HepG2 (cell line): ENCODE results near the gene GAREM1. TPM values are rescaled to one million over a fixed set of nuclear protein-coding genes. Genes with fewer than 3 reads are reported as not detected.

Experiments
- ATAC-seq: fragments of 200-7000 bp; cut with Tn5 transposase; 3 replicates; pipeline ENCODE4 v1.9.1; 2020; ENCODE audit warnings: mild to moderate bottlenecking, moderate library complexity
- BruUV-seq: library from RNA; stranded (reverse); fragments of 400-500 nt; replicated peaks from 2 replicates; lab custom pipeline; 2021; lab: Mats Ljungman, UMichigan
- CTCF ChIA-PET: fragments of 300-600 bp; formaldehyde crosslinking; extraction: SDS; loops from one replicate; lab custom pipeline; 2021; ENCODE audit warnings: low total read pairs, inconsistent platforms, low intra/inter-chr PET ratio; lab: Yijun Ruan, JAX
- POLR2A ChIA-PET: fragments of 350-600 bp; sonication (Branson Sonifier 250); formaldehyde crosslinking; loops from one replicate; lab custom pipeline; 2020; ENCODE audit warnings: antibody characterized with exemption, inconsistent platforms; lab: Yijun Ruan, JAX
- DNase-seq: peaks from one replicate; pipeline ENCODE4 v3.0.0-alpha.2; 2015; ENCODE audit warnings: low spot score
- FAIRE-seq: peaks from 3 replicates; lab custom pipeline; 2011; peaks lifted over from hg19 to GRCh38; lab: Jason Lieb, UNC
- H2AFZ ChIP-seq: one replicate; pipeline ENCODE4 v1.6.1; 2011; ENCODE audit warnings: low read length, inconsistent platforms
- H3K27ac ChIP-seq: fragments of 300-600 bp; 3 replicates; pipeline ENCODE4 v1.8.0; 2011; ENCODE audit warnings: mixed run types, mild to moderate bottlenecking, mixed read lengths, low read length, inconsistent platforms; ENCODE audit not compliant: insufficient read depth; ENCODE audit errors: extremely low read length
- H3K27me3 ChIP-seq, 2 experiments: fragments of 200-600 bp in 1 of 2; 2 replicates in 1 of 2; 3 replicates in 1 of 2; pipeline versions ENCODE4 v1.6.0 to v1.8.0; 2011; ENCODE audit warnings: low read length in 2 of 2, mild to moderate bottlenecking in 2 of 2, moderate library complexity in 2 of 2, inconsistent platforms in 1 of 2; ENCODE audit not compliant: insufficient read depth in 2 of 2, control insufficient read depth in 1 of 2
- H3K36me3 ChIP-seq, 2 experiments: fragments of 200-600 bp in 1 of 2; replicated peaks in 1 of 2; 2 replicates in 1 of 2; 3 replicates in 1 of 2; pipeline versions ENCODE4 v1.5.1 to v1.8.0; 2011; ENCODE audit warnings: low read length in 2 of 2, inconsistent platforms in 1 of 2; ENCODE audit not compliant: insufficient read depth in 2 of 2, control insufficient read depth in 1 of 2
- H3K4me1 ChIP-seq: 2 replicates; pipeline ENCODE4 v1.5.1; 2012; ENCODE audit warnings: low read length, inconsistent platforms; ENCODE audit not compliant: insufficient read depth
- H3K4me2 ChIP-seq: 2 replicates; pipeline ENCODE4 v1.6.0; 2011; ENCODE audit warnings: low read depth, low read length, inconsistent platforms
- H3K4me3 ChIP-seq, 3 experiments: fragments of 200-600 bp in 1 of 3; sonication (generic), shearing (Covaris generic) in 1 of 3; replicated peaks in 1 of 3; 2 replicates each; pipeline ENCODE4 v1.5.1; 2011 to 2016; ENCODE audit warnings: low read length in 3 of 3, inconsistent platforms in 2 of 3, low read depth in 2 of 3, mild to moderate bottlenecking in 2 of 3, control low read depth in 1 of 3, mixed read lengths in 1 of 3; ENCODE audit not compliant: insufficient read depth in 1 of 3
- H3K79me2 ChIP-seq: one replicate; pipeline ENCODE4 v1.6.1; 2011; ENCODE audit warnings: low read length, inconsistent platforms; ENCODE audit not compliant: insufficient read depth
- H3K9ac ChIP-seq: 2 replicates; pipeline ENCODE4 v1.6.0; 2011; ENCODE audit warnings: mild to moderate bottlenecking, low read depth, low read length, inconsistent platforms; ENCODE audit not compliant: insufficient read depth
- H3K9me3 ChIP-seq: 2 replicates; pipeline ENCODE4 v1.5.1; 2012; ENCODE audit warnings: mild to moderate bottlenecking, low read length
- H4K20me1 ChIP-seq: 2 replicates; pipeline ENCODE4 v1.6.0; 2011; ENCODE audit warnings: inconsistent platforms, mild to moderate bottlenecking, low read length, moderate library complexity; ENCODE audit not compliant: insufficient read depth
- ADNP ChIP-seq: sonication (generic); formaldehyde crosslinking; IDR thresholded peaks from 2 replicates; pipeline ENCODE4 v1.4.0; 2020; ENCODE audit warnings: missing genetic modification reagents
- ATM ChIP-seq: fragments of 450-650 bp; IDR thresholded peaks from 2 replicates; pipeline ENCODE4 v1.7.1; 2017; ENCODE audit warnings: mild to moderate bottlenecking, borderline replicate concordance
- CREB1 ChIP-seq, 2 experiments: fragments of 450-650 bp in 1 of 2; IDR thresholded peaks; 2 replicates each; pipeline ENCODE4 v1.6.1; 2016 to 2017; ENCODE audit warnings: control low read depth in 1 of 2, mild to moderate bottlenecking in 1 of 2, missing compliant biosample characterization in 1 of 2, missing genetic modification characterization in 1 of 2
- HOXA5 ChIP-seq: sonication (generic); formaldehyde crosslinking; IDR thresholded peaks from 2 replicates; pipeline ENCODE4 v1.4.0; 2020; ENCODE audit warnings: missing genetic modification reagents
- IRX3 ChIP-seq: sonication (generic); formaldehyde crosslinking; IDR thresholded peaks from 2 replicates; pipeline ENCODE4 v1.8.1; 2023; ENCODE audit warnings: mild to moderate bottlenecking, low read depth, missing genetic modification reagents, borderline replicate concordance
- KLF9 ChIP-seq: IDR thresholded peaks from 2 replicates; pipeline ENCODE4 v1.6.1; 2016; ENCODE audit warnings: low read depth
- MZF1 ChIP-seq: sonication (generic); formaldehyde crosslinking; IDR thresholded peaks from 2 replicates; pipeline ENCODE4 v1.8.1; 2023; ENCODE audit warnings: mild to moderate bottlenecking, missing genetic modification reagents, borderline replicate concordance
- ZFP36L1 ChIP-seq: sonication (generic); formaldehyde crosslinking; IDR thresholded peaks from 2 replicates; pipeline ENCODE4 v1.8.0; 2022; ENCODE audit warnings: mild to moderate bottlenecking, missing genetic modification reagents, moderate library complexity
- ZNF570 ChIP-seq: sonication (generic); formaldehyde crosslinking; IDR thresholded peaks from 2 replicates; pipeline ENCODE4 v1.4.0; 2020; ENCODE audit warnings: mild to moderate bottlenecking, missing genetic modification reagents, borderline replicate concordance
- ZNF678 ChIP-seq: sonication (generic); formaldehyde crosslinking; IDR thresholded peaks from 2 replicates; pipeline ENCODE4 v1.4.0; 2020; ENCODE audit warnings: mild to moderate bottlenecking, missing genetic modification reagents
- ZSCAN22 ChIP-seq: sonication (generic); formaldehyde crosslinking; IDR thresholded peaks from 2 replicates; pipeline ENCODE4 v1.4.0; 2020; ENCODE audit warnings: mild to moderate bottlenecking, missing genetic modification reagents
- WGBS: methylation state at CpG from one replicate; pipeline ENCODE4 v1.1.6; 2017; ENCODE audit warnings: low lambda C conversion rate; 5-methylcytosine and 5-hydroxymethylcytosine counted together
- in situ Hi-C: cut with HindIII; loops from 2 replicates; pipeline ENCODE4 v1.10.0; 2017; ENCODE audit warnings: low pct_unique_long_range_greater_than_20kb; ENCODE audit not compliant: extremely low pct_ligation_motif_present
- intact Hi-C: fragments of 100-400 bp; cut with micrococcal nuclease; formaldehyde crosslinking; loops from one replicate; pipeline ENCODE4 v1.10.0; 2022; ENCODE audit not compliant: unreplicated experiment
- polyA plus RNA-seq, 8 experiments: library from polyadenylated mRNA; depleted of rRNA in 3 of 8; stranded (reverse) in 7 of 8; unstranded in 1 of 8; fragments of >200 nt; fragmentation: Illumina TruSeq in 4 of 8; extraction: Trizol in 4 of 8; gene quantifications; 2 replicates each; pipeline versions ENCODE4 v1.2.1 to v1.2.3, GENCODE V29; 2011 to 2016; ENCODE audit warnings: low read depth in 4 of 8, missing spikeins in 1 of 8, mixed read lengths in 1 of 8; ENCODE audit not compliant: insufficient read depth in 1 of 8
- total RNA-seq, 5 experiments: library from RNA; depleted of rRNA; stranded (reverse); fragments of >200 nt; fragmentation: Illumina TruSeq; extraction: Trizol; gene quantifications; 2 replicates each; pipeline ENCODE4 v1.2.3, GENCODE V29; 2016; ENCODE audit warnings: low read depth in 1 of 5
- TF ChIP-seq, protein P1 (sequence below): sonication (generic); formaldehyde crosslinking; IDR thresholded peaks from 2 replicates; pipeline ENCODE4 v1.8.0; 2022; ENCODE audit warnings: missing genetic modification reagents, mild to moderate bottlenecking, borderline replicate concordance
- TF ChIP-seq, protein P2 (sequence below): sonication (generic); formaldehyde crosslinking; IDR thresholded peaks from 2 replicates; pipeline ENCODE4 v1.4.0; 2020; ENCODE audit warnings: low read depth, missing genetic modification reagents
- TF ChIP-seq, protein P3 (sequence below): sonication (generic); formaldehyde crosslinking; IDR thresholded peaks from 2 replicates; pipeline ENCODE4 v1.4.0; 2020; ENCODE audit warnings: missing genetic modification reagents, borderline replicate concordance

GAREM1 gene
- total and polyA plus RNA-seq, 2 of the 13 experiments (the other 11 are each of a cell fraction or from before 2014, with no cell fraction given), result 2.5 to 2.9 TPM

DNA sequence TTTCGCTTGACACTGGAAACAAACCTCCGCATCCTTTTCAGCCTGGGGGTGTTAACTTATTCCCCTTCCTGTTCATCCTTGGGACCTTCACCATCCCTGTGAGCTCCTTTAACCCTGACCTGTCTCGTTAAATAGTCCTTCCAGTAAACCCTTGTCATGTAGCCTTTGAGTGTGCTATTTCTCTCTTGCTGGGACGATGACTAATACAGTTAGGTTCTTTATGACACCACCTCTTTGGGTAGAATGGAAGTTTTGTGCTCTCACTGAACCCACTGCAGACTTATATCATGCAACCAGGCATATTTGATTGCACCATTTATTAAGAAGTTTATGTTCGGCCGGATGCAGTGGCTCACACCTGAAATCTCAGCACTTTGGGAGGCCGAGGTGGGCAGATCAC, 40.5 kb upstream of the GAREM1 start (continued):
- no peak for TF ChIP-seq ADNP (CRISPR knock-in tag)
- TF ChIP-seq, protein P1, sequence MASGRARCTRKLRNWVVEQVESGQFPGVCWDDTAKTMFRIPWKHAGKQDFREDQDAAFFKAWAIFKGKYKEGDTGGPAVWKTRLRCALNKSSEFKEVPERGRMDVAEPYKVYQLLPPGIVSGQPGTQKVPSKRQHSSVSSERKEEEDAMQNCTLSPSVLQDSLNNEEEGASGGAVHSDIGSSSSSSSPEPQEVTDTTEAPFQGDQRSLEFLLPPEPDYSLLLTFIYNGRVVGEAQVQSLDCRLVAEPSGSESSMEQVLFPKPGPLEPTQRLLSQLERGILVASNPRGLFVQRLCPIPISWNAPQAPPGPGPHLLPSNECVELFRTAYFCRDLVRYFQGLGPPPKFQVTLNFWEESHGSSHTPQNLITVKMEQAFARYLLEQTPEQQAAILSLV (CRISPR knock-in tag), result no peak
- no peak for TF ChIP-seq ZFP36L1 (CRISPR knock-in tag)
- TF ChIP-seq, all 625 proteins: peak for 0

DNA sequence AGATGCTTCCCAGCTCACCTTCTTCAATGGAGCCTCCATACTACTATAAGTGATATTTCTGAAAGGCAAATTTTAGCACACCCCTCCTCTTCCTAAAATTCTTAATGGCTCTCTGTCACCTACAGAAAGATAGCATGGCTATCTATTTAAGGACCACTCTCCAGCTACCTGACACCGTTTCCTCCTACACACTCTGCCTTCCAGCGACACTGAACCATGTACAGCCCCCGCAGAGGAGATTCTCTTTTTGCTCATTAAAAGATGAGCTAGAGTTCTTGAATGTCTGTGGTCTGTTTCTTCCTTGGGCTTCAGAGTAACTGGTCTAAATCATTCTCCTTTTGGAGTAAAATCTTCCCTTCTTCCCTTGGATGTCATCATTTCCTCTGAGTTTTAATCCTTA, 38.4 kb upstream of the GAREM1 start:
- ATAC-seq, result no peak
- Histone ChIP-seq H3K79me2 (no peaks in the 10 kb centered on the region), H3K9ac (no peak overlapping the region), H3K4me1 (no peaks in the 10 kb centered on the region), H2AFZ (no peak overlapping the region), H3K9me3 (no peaks in the 10 kb centered on the region), H4K20me1 (no peaks in the 10 kb centered on the region), H3K4me2 (no peak overlapping the region), H3K4me3 (no peak overlapping the region), H3K27ac (no peak overlapping the region), H3K36me3 (no peaks in the 10 kb centered on the region), H3K27me3 (peaks cover 0 to 5% of the 10 kb centered on the region in 2 experiments; a peak in 2 of 5 replicates)
- no peak for DNase-seq
- FAIRE-seq, result no peak
- intact Hi-C loops (no loop called here), in situ Hi-C loops (no loop called here)
- CTCF ChIA-PET, result no interaction called here
- 8% methylated on average over 3 of the region's 3 CpGs for WGBS
- TF ChIP-seq, protein P2, sequence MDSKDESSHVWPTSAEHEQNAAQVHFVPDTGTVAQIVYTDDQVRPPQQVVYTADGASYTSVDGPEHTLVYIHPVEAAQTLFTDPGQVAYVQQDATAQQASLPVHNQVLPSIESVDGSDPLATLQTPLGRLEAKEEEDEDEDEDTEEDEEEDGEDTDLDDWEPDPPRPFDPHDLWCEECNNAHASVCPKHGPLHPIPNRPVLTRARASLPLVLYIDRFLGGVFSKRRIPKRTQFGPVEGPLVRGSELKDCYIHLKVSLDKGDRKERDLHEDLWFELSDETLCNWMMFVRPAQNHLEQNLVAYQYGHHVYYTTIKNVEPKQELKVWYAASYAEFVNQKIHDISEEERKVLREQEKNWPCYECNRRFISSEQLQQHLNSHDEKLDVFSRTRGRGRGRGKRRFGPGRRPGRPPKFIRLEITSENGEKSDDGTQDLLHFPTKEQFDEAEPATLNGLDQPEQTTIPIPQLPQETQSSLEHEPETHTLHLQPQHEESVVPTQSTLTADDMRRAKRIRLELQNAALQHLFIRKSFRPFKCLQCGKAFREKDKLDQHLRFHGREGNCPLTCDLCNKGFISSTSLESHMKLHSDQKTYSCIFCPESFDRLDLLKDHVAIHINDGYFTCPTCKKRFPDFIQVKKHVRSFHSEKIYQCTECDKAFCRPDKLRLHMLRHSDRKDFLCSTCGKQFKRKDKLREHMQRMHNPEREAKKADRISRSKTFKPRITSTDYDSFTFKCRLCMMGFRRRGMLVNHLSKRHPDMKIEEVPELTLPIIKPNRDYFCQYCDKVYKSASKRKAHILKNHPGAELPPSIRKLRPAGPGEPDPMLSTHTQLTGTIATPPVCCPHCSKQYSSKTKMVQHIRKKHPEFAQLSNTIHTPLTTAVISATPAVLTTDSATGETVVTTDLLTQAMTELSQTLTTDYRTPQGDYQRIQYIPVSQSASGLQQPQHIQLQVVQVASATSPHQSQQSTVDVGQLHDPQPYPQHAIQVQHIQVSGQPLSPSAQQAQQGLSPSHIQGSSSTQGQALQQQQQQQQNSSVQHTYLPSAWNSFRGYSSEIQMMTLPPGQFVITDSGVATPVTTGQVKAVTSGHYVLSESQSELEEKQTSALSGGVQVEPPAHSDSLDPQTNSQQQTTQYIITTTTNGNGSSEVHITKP (CRISPR knock-in tag), result no peak
- TF ChIP-seq MZF1 (no peak), ZNF678 (no peak), CREB1 (IDR thresholded peaks at IDR 0.05) (no peak), CREB1 (CRISPR knock-in tag; IDR thresholded peaks at IDR 0.05) (no peak), HOXA5 (no peak), ATM (no peak), ZSCAN22 (no peak), IRX3 (CRISPR knock-in tag) (no peak), ZNF570 (CRISPR knock-in tag) (no peak), KLF9 (CRISPR knock-in tag) (no peak)
- TF ChIP-seq, protein P3, sequence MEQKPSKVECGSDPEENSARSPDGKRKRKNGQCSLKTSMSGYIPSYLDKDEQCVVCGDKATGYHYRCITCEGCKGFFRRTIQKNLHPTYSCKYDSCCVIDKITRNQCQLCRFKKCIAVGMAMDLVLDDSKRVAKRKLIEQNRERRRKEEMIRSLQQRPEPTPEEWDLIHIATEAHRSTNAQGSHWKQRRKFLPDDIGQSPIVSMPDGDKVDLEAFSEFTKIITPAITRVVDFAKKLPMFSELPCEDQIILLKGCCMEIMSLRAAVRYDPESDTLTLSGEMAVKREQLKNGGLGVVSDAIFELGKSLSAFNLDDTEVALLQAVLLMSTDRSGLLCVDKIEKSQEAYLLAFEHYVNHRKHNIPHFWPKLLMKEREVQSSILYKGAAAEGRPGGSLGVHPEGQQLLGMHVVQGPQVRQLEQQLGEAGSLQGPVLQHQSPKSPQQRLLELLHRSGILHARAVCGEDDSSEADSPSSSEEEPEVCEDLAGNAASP (CRISPR knock-in tag), result no peak
- BruUV-seq, result no TSS peak
- POLR2A ChIA-PET, result no interaction called here
